Activated CD8-positive, alpha-beta T cell treated with anti-CD3 and anti-CD28 coated beads for 36 hours (primary cell): Measurements from ENCODE around the gene MOCS1. TPM values are rescaled to one million over a fixed set of nuclear protein-coding genes. Genes with fewer than 3 reads are reported as not detected.

Experiments used
- ATAC-seq: fragments of 200-7000 bp; cut with Tn5 transposase; one replicate; pipeline ENCODE4 v1.10.0; 2021; ENCODE audit warnings: mild to moderate bottlenecking, moderate library complexity
- CTCF ChIA-PET: fragments of 350-600 bp; sonication (Branson Sonifier 250); formaldehyde crosslinking; loops from one replicate; lab custom pipeline; 2021; ENCODE audit warnings: antibody characterized with exemption; lab: Charles Lee
- POLR2A ChIA-PET: fragments of 350-600 bp; sonication (Branson Sonifier 250); formaldehyde crosslinking; loops from one replicate; lab custom pipeline; 2021; ENCODE audit warnings: antibody characterized with exemption; lab: Charles Lee
- DNase-seq: peaks from one replicate; pipeline ENCODE4 v3.0.0-alpha.2; 2020
- H3K27ac Mint-ChIP-seq: one replicate; pipeline ENCODE4 v1.8.0; 2021; ENCODE audit warnings: mild to moderate bottlenecking, mixed read lengths
- H3K27me3 Mint-ChIP-seq: one replicate; pipeline ENCODE4 v1.8.0; 2021; ENCODE audit warnings: mixed read lengths
- H3K36me3 Mint-ChIP-seq: one replicate; pipeline ENCODE4 v1.8.0; 2021; ENCODE audit warnings: low read depth, mixed read lengths
- H3K4me1 Mint-ChIP-seq: one replicate; pipeline ENCODE4 v1.8.0; 2021; ENCODE audit warnings: low read depth, mixed read lengths
- H3K4me3 Mint-ChIP-seq: one replicate; pipeline ENCODE4 v1.8.0; 2021; ENCODE audit warnings: mild to moderate bottlenecking, moderate library complexity, mixed read lengths
- H3K9me3 Mint-ChIP-seq: one replicate; pipeline ENCODE4 v1.8.0; 2021; ENCODE audit warnings: mixed read lengths
- intact Hi-C: fragments of 100-400 bp; cut with micrococcal nuclease; formaldehyde crosslinking; loops from one replicate; pipeline ENCODE4 v1.10.0; 2022
- total RNA-seq, 2 experiments: library from RNA; stranded (reverse); gene quantifications; one replicate each; pipeline ENCODE4 v1.2.3, GENCODE V29; 2021
- TF ChIP-seq, protein P1 (sequence below): fragments of 200-600 bp; IDR thresholded peaks from one replicate; pipeline ENCODE4 v1.8.0; 2022; ENCODE audit warnings: antibody characterized with exemption, mild to moderate bottlenecking

The MOCS1 gene
- total RNA-seq, 2 experiments from 2014 or later, result 1.5 to 1.8 TPM

DNA sequence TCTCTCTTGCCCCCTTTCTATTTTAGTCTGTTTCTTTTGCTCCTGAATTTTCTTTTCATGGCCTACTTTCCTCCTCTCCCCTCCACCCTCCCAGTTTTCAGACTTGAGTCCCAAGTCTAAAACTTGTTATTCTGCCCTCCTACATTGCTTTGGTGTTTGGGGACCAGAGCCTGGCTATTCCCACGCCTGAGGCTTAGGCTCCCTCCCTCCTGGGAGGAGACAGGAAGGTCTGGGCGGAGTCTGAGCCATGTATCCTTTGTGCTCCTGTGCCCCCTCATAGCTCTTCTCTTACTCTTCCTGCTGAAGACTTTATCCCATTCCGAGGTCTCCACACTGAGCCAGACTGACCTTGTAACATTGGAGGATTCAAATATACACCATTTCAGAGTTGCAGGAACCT, 72.6 kb downstream of the MOCS1 start:
- POLR2A ChIA-PET, result no interaction called here
- CTCF ChIA-PET, result no interaction called here
- no peak overlapping the region for H3K4me3 Mint-ChIP-seq
- no peak overlapping the region for H3K27ac Mint-ChIP-seq
- TF ChIP-seq, protein P1, sequence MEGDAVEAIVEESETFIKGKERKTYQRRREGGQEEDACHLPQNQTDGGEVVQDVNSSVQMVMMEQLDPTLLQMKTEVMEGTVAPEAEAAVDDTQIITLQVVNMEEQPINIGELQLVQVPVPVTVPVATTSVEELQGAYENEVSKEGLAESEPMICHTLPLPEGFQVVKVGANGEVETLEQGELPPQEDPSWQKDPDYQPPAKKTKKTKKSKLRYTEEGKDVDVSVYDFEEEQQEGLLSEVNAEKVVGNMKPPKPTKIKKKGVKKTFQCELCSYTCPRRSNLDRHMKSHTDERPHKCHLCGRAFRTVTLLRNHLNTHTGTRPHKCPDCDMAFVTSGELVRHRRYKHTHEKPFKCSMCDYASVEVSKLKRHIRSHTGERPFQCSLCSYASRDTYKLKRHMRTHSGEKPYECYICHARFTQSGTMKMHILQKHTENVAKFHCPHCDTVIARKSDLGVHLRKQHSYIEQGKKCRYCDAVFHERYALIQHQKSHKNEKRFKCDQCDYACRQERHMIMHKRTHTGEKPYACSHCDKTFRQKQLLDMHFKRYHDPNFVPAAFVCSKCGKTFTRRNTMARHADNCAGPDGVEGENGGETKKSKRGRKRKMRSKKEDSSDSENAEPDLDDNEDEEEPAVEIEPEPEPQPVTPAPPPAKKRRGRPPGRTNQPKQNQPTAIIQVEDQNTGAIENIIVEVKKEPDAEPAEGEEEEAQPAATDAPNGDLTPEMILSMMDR, result no peak
- no peaks in the 10 kb centered on the region for H3K9me3 Mint-ChIP-seq
- ATAC-seq (no peak), DNase-seq (no peak)
- no peaks in the 10 kb centered on the region for H3K4me1 Mint-ChIP-seq
- H3K36me3 Mint-ChIP-seq, result no peaks in the 10 kb centered on the region
- peaks cover 10% of the 10 kb centered on the region for H3K27me3 Mint-ChIP-seq
- intact Hi-C loops, result loop anchor here (10.0 kb wide), 1 partner anchor 443 kb away; no protein-coding TSS in a partner anchor

DNA sequence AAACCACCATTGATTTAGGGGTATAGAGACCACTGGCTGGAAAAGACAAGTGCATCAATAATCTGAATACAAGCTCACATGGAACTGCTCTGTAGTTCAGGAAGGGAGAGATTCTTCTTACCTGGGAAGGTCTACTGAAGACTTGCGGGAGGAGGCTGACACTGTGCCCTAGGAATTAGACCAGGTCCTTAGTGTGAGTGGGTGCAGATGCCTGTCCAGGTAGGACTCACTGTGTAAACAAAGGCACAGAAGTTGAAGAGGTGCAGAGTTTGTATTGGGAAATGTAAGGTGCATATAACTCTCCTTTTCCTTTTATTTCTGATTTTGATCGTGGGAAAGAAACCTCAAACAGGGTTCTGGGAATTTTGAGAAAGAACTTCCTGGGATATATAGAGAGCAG, 75.2 kb downstream of the MOCS1 start:
- Mint-ChIP-seq H3K4me3 (no peak overlapping the region), H3K4me1 (no peaks in the 10 kb centered on the region), H3K36me3 (no peaks in the 10 kb centered on the region), H3K27ac (no peak overlapping the region), H3K27me3 (peaks cover 14% of the 10 kb centered on the region), H3K9me3 (no peaks in the 10 kb centered on the region)
- POLR2A ChIA-PET, result no interaction called here
- intact Hi-C loops, result no loop called here
- TF ChIP-seq, protein P1, result no peak
- ATAC-seq (no peak), DNase-seq (no peak)
- CTCF ChIA-PET, result no interaction called here

DNA sequence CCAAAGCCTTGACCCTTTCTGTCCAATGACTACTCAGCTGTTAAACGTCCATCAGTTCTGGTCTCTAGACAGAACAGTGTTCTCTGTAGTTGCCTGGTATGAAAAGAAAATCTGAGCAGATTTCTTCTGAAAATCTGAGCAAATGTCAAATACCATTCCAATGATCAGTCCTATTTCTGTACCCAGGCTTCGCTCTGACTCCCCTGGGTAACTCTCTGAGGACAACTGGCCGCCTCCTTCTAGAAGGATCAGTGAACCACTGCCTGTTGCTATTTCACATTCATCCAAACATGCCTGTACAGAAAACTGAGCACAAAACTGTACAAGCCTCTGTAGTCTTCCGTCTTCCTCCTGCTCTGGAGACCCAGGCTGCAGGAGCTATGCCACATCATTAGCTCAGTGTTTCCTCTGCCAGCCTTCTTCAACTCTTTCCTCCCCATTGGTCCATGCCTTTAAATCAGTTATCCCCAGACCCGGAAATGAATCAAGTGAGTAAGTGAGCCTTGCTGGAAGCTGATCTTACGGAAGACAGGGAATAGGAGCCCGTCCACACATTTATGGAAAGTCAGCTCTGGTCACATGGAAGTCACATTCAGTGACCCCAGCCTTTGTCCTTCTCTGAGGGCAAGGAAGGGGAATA, 78.8 kb downstream of the MOCS1 start:
- TF ChIP-seq, protein P1, result no peak
- ChIA-PET CTCF (interaction anchor here (3.5 kb wide), 1 partner anchor 10 kb away, joined by 20 read pairs; no protein-coding TSS in a partner anchor), POLR2A (no interaction called here)
- Mint-ChIP-seq H3K27ac (no peak overlapping the region), H3K27me3 (peaks cover 12% of the 10 kb centered on the region), H3K4me1 (no peaks in the 10 kb centered on the region), H3K36me3 (no peaks in the 10 kb centered on the region), H3K4me3 (no peak overlapping the region), H3K9me3 (no peaks in the 10 kb centered on the region)
- ATAC-seq (no peak), DNase-seq (no peak)
- intact Hi-C loops, result no loop called here

Other genes starting within 250 kb of the MOCS1 start
- gene KIF6, start 209.1 kb downstream of the MOCS1 start, total RNA-seq, result under 1 TPM; 0.13 to 0.14 TPM
- not detected for gene DAAM2, start 142.1 kb downstream of the MOCS1 start, total RNA-seq